SK-N-SH (cell line): ENCODE measurements around the gene CSNK1D. TPM values are rescaled to one million over a fixed set of nuclear protein-coding genes. Genes with fewer than 3 reads are reported as not detected.

Experiments
- CTCF ChIA-PET: fragments of 300-600, 350-600 bp; formaldehyde crosslinking; extraction: SDS; loops from one replicate; lab custom pipeline; 2021; lab: Yijun Ruan, JAX
- POLR2A ChIA-PET: fragments of 350-600 bp; sonication (Branson Sonifier 250); formaldehyde crosslinking; extraction: SDS; loops from one replicate; lab custom pipeline; 2020; ENCODE audit warnings: antibody characterized with exemption, inconsistent platforms; lab: Yijun Ruan, JAX
- DNase-seq: peaks from one replicate; pipeline ENCODE4 v3.0.0; 2012
- H2AFZ ChIP-seq: fragments of 200-600 bp; sonication (generic); 2 replicates; pipeline ENCODE4 v1.8.1; 2016; ENCODE audit warnings: antibody characterized with exemption, mild to moderate bottlenecking, low read depth
- H3F3A ChIP-seq: fragments of 200-600 bp; sonication (generic); replicated peaks from 2 replicates; pipeline ENCODE3; 2016; ENCODE audit warnings: antibody characterized with exemption, mild to moderate bottlenecking; ENCODE audit not compliant: insufficient read depth
- H3K27ac ChIP-seq, 2 experiments: fragments of 200-500 bp in 1 of 2; fragments of 200-600 bp in 1 of 2; sonication (Bioruptor generic) in 1 of 2; sonication (generic), shearing (Covaris generic) in 1 of 2; 2 replicates each; pipeline versions ENCODE4 v1.5.1 to v1.6.1; 2014 to 2016; ENCODE audit warnings: low read depth in 2 of 2, inconsistent platforms in 1 of 2, low read length in 1 of 2, mild to moderate bottlenecking in 1 of 2, mixed read lengths in 1 of 2
- H3K27me3 ChIP-seq: fragments of 200-600 bp; sonication (generic), shearing (Covaris generic); 2 replicates; pipeline ENCODE4 v1.6.1; 2016; ENCODE audit warnings: mixed run types; ENCODE audit not compliant: insufficient read depth
- H3K36me3 ChIP-seq, 2 experiments: fragments of 200-500 bp in 1 of 2; fragments of 200-600 bp in 1 of 2; sonication (Bioruptor generic) in 1 of 2; sonication (generic) in 1 of 2; replicated peaks in 1 of 2; 2 replicates each; pipeline versions ENCODE3 to v1.5.1; 2014 to 2016; ENCODE audit warnings: low read length in 1 of 2, mild to moderate bottlenecking in 1 of 2; ENCODE audit not compliant: insufficient read depth in 2 of 2, control insufficient read depth in 1 of 2
- H3K4me1 ChIP-seq, 2 experiments: fragments of 200-500 bp in 1 of 2; fragments of 200-600 bp in 1 of 2; sonication (Bioruptor generic) in 1 of 2; sonication (generic), shearing (Covaris generic) in 1 of 2; 2 replicates each; pipeline versions ENCODE4 v1.5.1 to v1.6.1; 2014 to 2016; ENCODE audit warnings: low read depth in 1 of 2, low read length in 1 of 2, mixed run types in 1 of 2; ENCODE audit not compliant: insufficient read depth in 2 of 2, control insufficient read depth in 1 of 2
- H3K4me2 ChIP-seq: fragments of 200-600 bp; sonication (generic), shearing (Covaris generic); 2 replicates; pipeline ENCODE4 v1.6.1; 2017; ENCODE audit warnings: mixed run types
- H3K4me3 ChIP-seq, 2 experiments: fragments of 200-500 bp in 1 of 2; fragments of 200-600 bp in 1 of 2; sonication (Bioruptor generic) in 1 of 2; sonication (generic), shearing (Covaris generic) in 1 of 2; 2 replicates each; pipeline versions ENCODE4 v1.5.1 to v1.8.1; 2014 to 2016; ENCODE audit warnings: low read depth in 2 of 2, inconsistent platforms in 1 of 2, low read length in 1 of 2, mild to moderate bottlenecking in 1 of 2, mixed read lengths in 1 of 2, moderate library complexity in 1 of 2
- H3K79me2 ChIP-seq: fragments of 200-600 bp; sonication (generic); 2 replicates; pipeline ENCODE4 v1.8.1; 2017; ENCODE audit warnings: mild to moderate bottlenecking; ENCODE audit not compliant: insufficient read depth
- H3K9ac ChIP-seq: fragments of 200-600 bp; sonication (generic); 2 replicates; pipeline ENCODE4 v1.6.1; 2017; ENCODE audit warnings: mixed run types
- H3K9me2 ChIP-seq: fragments of 200-600 bp; sonication (generic); 2 replicates; pipeline ENCODE4 v1.6.1; 2017; ENCODE audit warnings: mixed run types
- H3K9me3 ChIP-seq: fragments of 200-600 bp; sonication (generic); 2 replicates; pipeline ENCODE4 v1.6.1; 2017; ENCODE audit warnings: mixed run types, mild to moderate bottlenecking, moderate library complexity
- H4K20me1 ChIP-seq: fragments of 200-600 bp; sonication (generic); 2 replicates; pipeline ENCODE4 v1.6.1; 2017; ENCODE audit warnings: mild to moderate bottlenecking, mixed run types; ENCODE audit not compliant: insufficient read depth
- CHD2 ChIP-seq: fragments of 150-350 bp; IDR thresholded peaks from 2 replicates; pipeline ENCODE4 v1.6.1; 2018; ENCODE audit warnings: low read length; ENCODE audit not compliant: partially characterized antibody
- ELF1 ChIP-seq: IDR thresholded peaks from 2 replicates; pipeline ENCODE4 v1.4.0; 2012
- EP300 ChIP-seq, 2 experiments: IDR thresholded peaks; 2 replicates each; pipeline versions ENCODE4 v1.4.0 to v1.6.1; 2012; ENCODE audit warnings: borderline replicate concordance in 1 of 2, low read depth in 1 of 2, low read length in 1 of 2
- FOSL2 ChIP-seq: IDR thresholded peaks from 2 replicates; pipeline ENCODE4 v1.4.0; 2012; ENCODE audit warnings: low read depth, mild to moderate bottlenecking, moderate library complexity, borderline replicate concordance
- FOXJ3 ChIP-seq: sonication (generic); formaldehyde crosslinking; IDR thresholded peaks from 2 replicates; pipeline ENCODE4 v1.5.1; 2020; ENCODE audit warnings: mild to moderate bottlenecking, missing genetic modification reagents
- FOXM1 ChIP-seq: IDR thresholded peaks from 2 replicates; pipeline ENCODE4 v1.4.0; 2012; ENCODE audit warnings: low read depth, mild to moderate bottlenecking
- GABPA ChIP-seq: IDR thresholded peaks from 2 replicates; pipeline ENCODE4 v1.4.0; 2012; ENCODE audit warnings: low read depth, mild to moderate bottlenecking
- MEF2A ChIP-seq: IDR thresholded peaks from 2 replicates; pipeline ENCODE4 v1.4.0; 2012; ENCODE audit warnings: low read depth, borderline replicate concordance
- MXI1 ChIP-seq: IDR thresholded peaks from 2 replicates; pipeline ENCODE4 v1.6.1; 2012; ENCODE audit warnings: mild to moderate bottlenecking, low read depth, low read length, improper control_type of control experiment
- NFIC ChIP-seq: IDR thresholded peaks from 2 replicates; pipeline ENCODE4 v1.4.0; 2012; ENCODE audit warnings: borderline replicate concordance
- NRF1 ChIP-seq: IDR thresholded peaks from 2 replicates; pipeline ENCODE4 v1.6.1; 2012; ENCODE audit warnings: low read depth, mild to moderate bottlenecking, low read length
- POLR2AphosphoS5 ChIP-seq: IDR thresholded peaks from 2 replicates; pipeline ENCODE4 v1.6.1; 2012; ENCODE audit warnings: low read depth, low read length
- RCOR1 ChIP-seq: fragments of 150-350 bp; IDR thresholded peaks from 2 replicates; pipeline ENCODE4 v1.6.1; 2017; ENCODE audit warnings: antibody characterized with exemption, low read length
- RFX5 ChIP-seq: IDR thresholded peaks from 2 replicates; pipeline ENCODE4 v1.6.1; 2012; ENCODE audit warnings: mild to moderate bottlenecking, improper control_type of control experiment, low read length
- SMC3 ChIP-seq: IDR thresholded peaks from 2 replicates; pipeline ENCODE4 v1.6.1; 2012; ENCODE audit warnings: low read depth, low read length, improper control_type of control experiment
- TAF1 ChIP-seq: IDR thresholded peaks from 2 replicates; pipeline ENCODE4 v1.6.1; 2012; ENCODE audit warnings: low read depth, mild to moderate bottlenecking, low read length, moderate library complexity, borderline replicate concordance
- TEAD4 ChIP-seq: IDR thresholded peaks from 2 replicates; pipeline ENCODE4 v1.4.0; 2012; ENCODE audit warnings: mild to moderate bottlenecking, borderline replicate concordance; ENCODE audit not compliant: insufficient read depth
- YY1 ChIP-seq: IDR thresholded peaks from 2 replicates; pipeline ENCODE4 v1.4.0; 2012; ENCODE audit warnings: low read depth, mild to moderate bottlenecking
- WGBS: methylation state at CpG from one replicate; pipeline ENCODE4 v1.1.6; 2017; ENCODE audit warnings: low lambda C conversion rate; 5-methylcytosine and 5-hydroxymethylcytosine counted together
- polyA plus RNA-seq, 3 experiments: library from polyadenylated mRNA; depleted of rRNA; stranded (reverse); fragments of >200 nt; gene quantifications; 2 replicates each; pipeline ENCODE4 v1.2.3, GENCODE V29; 2012
- TF ChIP-seq, protein P1 (sequence below): IDR thresholded peaks from 2 replicates; pipeline ENCODE4 v1.4.0; 2012; ENCODE audit warnings: low read depth, borderline replicate concordance
- TF ChIP-seq, protein P2 (sequence below): fragments of 150-350 bp; IDR thresholded peaks from 2 replicates; pipeline ENCODE4 v1.6.1; 2017; ENCODE audit warnings: antibody characterized with exemption, low read length, low read depth, borderline replicate concordance
- TF ChIP-seq, protein P3 (sequence below): IDR thresholded peaks from 2 replicates; pipeline ENCODE4 v1.4.0; 2012; ENCODE audit warnings: low read depth, borderline replicate concordance
- TF ChIP-seq, protein P4 (sequence below): IDR thresholded peaks from 2 replicates; pipeline ENCODE4 v1.6.1; 2012; ENCODE audit warnings: mild to moderate bottlenecking, low read depth, low read length, moderate library complexity
- TF ChIP-seq, protein P5 (sequence below): fragments of 150-350 bp; IDR thresholded peaks from 2 replicates; pipeline ENCODE4 v1.6.1; 2016; ENCODE audit warnings: mild to moderate bottlenecking, low read depth, low read length

CSNK1D gene
- polyA plus RNA-seq, 1 of the 3 experiments (the other 2 are of a cell fraction), result 216 TPM

DNA sequence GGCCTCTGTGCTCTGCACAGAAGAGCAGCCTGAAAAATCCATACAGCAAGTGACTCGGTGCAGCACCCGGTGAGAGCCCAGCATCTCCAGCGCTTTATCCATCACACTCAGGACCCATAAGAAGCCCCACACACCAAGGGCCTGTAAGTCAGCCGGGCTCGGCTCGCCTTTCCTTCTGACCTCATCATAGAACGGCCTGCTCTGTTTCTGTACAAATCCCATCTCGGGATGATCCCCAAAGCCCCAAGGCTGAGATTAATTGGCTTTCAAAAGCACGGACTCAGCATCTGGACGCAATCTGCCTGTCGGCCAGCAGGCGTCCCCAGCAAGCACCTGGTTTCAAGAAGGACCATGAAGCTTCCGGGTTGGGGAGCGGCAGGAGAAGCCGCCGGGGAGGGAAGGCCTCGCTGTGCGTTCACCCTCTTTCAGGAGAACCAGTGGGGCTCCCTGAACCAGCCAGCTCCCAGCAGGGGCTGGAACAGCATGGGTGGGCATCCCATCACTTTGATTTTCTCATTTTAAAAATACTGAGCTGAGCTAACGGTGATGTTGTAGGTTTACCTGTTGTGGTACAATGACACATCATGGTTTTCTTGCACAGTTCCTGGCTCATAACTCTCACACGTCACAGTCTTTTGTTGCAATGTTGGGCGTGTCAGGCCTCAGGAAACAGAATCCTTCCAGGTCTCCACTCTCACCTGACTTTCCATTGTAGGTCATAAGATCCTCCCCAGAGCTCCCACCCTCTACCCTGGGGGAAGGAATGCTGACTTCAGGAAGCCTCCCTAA, 67.6 kb downstream of the CSNK1D start:
- Histone ChIP-seq H3K9me2 (no peaks in the 10 kb centered on the region), H3K4me3 (peak overlapping the region in 1 of 2 experiments; percentile 8; a peak in 1 of 4 replicates), H3K27me3 (no peaks in the 10 kb centered on the region), H3K9ac (peak overlapping the region; percentile 20; the same call in 1 of the 2 replicates), H3K36me3 (peaks cover 10 to 16% of the 10 kb centered on the region in 2 experiments), H3K4me1 (peaks cover 15 to 19% of the 10 kb centered on the region in 2 experiments; a peak in 3 of 4 replicates), H2AFZ (peak overlapping the region; percentile 73; the same call in 1 of the 2 replicates), H3K79me2 (peaks cover 30% of the 10 kb centered on the region), H3K9me3 (no peaks in the 10 kb centered on the region), H3K27ac (peak overlapping the region; percentile 64 to 70), H3F3A (peaks cover 24% of the 10 kb centered on the region), H3K4me2 (peak overlapping the region; percentile 54), H4K20me1 (0 out of 2 replicates have a peak, but pooled peaks cover 3% of the 10 kb centered on the region)
- peak; percentile 92 for DNase-seq
- WGBS, result 21% methylated on average over 21 of the region's 21 CpGs
- CTCF ChIA-PET, result interaction anchor here (0.6 to 4.0 kb wide), 52 partner anchors 9 to 540 kb away, joined by 3 to 37 read pairs (median 4); partner anchors contain the start of genes CCDC137, CD7, DCXR and FASN
- POLR2A ChIA-PET, result interaction anchor here (0.5 to 1.0 kb wide), 3 partner anchors 29 to 107 kb away, joined by 3 read pairs; no protein-coding TSS in a partner anchor
- TF ChIP-seq GABPA (no peak), YY1 (no peak), ELF1 (peak; percentile 95), TEAD4 (no peak), POLR2AphosphoS5 (peak; percentile 82), FOXM1 (no peak), MEF2A (no peak), RFX5 (no peak), FOSL2 (no peak; the same call in 1 of the 2 replicates), RCOR1 (peak; percentile 72), SMC3 (peak; percentile 51; the same call in 1 of the 2 replicates), EP300 (IDR thresholded peaks at IDR 0.05; ENCODE audit: borderline replicate concordance in 1 of 2, low read depth in 1 of 2, low read length in 1 of 2) (no peak), NFIC (no peak), MXI1 (peak; percentile 47; the same call in 1 of the 2 replicates), FOXJ3 (CRISPR knock-in tag) (no peak), CHD2 (peak; percentile 72), TAF1 (peak; percentile 50; the same call in 1 of the 2 replicates), NRF1 (no peak)
- TF ChIP-seq, protein P1, sequence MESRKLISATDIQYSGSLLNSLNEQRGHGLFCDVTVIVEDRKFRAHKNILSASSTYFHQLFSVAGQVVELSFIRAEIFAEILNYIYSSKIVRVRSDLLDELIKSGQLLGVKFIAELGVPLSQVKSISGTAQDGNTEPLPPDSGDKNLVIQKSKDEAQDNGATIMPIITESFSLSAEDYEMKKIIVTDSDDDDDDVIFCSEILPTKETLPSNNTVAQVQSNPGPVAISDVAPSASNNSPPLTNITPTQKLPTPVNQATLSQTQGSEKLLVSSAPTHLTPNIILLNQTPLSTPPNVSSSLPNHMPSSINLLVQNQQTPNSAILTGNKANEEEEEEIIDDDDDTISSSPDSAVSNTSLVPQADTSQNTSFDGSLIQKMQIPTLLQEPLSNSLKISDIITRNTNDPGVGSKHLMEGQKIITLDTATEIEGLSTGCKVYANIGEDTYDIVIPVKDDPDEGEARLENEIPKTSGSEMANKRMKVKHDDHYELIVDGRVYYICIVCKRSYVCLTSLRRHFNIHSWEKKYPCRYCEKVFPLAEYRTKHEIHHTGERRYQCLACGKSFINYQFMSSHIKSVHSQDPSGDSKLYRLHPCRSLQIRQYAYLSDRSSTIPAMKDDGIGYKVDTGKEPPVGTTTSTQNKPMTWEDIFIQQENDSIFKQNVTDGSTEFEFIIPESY, result no peak
- TF ChIP-seq, protein P2, sequence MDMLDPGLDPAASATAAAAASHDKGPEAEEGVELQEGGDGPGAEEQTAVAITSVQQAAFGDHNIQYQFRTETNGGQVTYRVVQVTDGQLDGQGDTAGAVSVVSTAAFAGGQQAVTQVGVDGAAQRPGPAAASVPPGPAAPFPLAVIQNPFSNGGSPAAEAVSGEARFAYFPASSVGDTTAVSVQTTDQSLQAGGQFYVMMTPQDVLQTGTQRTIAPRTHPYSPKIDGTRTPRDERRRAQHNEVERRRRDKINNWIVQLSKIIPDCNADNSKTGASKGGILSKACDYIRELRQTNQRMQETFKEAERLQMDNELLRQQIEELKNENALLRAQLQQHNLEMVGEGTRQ, result 0 out of 2 replicates have a peak, but pooled peaks have one; percentile 5
- TF ChIP-seq, protein P3, sequence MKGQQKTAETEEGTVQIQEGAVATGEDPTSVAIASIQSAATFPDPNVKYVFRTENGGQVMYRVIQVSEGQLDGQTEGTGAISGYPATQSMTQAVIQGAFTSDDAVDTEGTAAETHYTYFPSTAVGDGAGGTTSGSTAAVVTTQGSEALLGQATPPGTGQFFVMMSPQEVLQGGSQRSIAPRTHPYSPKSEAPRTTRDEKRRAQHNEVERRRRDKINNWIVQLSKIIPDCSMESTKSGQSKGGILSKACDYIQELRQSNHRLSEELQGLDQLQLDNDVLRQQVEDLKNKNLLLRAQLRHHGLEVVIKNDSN, result no peak
- TF ChIP-seq, protein P4, sequence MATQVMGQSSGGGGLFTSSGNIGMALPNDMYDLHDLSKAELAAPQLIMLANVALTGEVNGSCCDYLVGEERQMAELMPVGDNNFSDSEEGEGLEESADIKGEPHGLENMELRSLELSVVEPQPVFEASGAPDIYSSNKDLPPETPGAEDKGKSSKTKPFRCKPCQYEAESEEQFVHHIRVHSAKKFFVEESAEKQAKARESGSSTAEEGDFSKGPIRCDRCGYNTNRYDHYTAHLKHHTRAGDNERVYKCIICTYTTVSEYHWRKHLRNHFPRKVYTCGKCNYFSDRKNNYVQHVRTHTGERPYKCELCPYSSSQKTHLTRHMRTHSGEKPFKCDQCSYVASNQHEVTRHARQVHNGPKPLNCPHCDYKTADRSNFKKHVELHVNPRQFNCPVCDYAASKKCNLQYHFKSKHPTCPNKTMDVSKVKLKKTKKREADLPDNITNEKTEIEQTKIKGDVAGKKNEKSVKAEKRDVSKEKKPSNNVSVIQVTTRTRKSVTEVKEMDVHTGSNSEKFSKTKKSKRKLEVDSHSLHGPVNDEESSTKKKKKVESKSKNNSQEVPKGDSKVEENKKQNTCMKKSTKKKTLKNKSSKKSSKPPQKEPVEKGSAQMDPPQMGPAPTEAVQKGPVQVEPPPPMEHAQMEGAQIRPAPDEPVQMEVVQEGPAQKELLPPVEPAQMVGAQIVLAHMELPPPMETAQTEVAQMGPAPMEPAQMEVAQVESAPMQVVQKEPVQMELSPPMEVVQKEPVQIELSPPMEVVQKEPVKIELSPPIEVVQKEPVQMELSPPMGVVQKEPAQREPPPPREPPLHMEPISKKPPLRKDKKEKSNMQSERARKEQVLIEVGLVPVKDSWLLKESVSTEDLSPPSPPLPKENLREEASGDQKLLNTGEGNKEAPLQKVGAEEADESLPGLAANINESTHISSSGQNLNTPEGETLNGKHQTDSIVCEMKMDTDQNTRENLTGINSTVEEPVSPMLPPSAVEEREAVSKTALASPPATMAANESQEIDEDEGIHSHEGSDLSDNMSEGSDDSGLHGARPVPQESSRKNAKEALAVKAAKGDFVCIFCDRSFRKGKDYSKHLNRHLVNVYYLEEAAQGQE, result 0 out of 2 replicates have a peak, but pooled peaks have one; percentile 54
- TF ChIP-seq, protein P5, sequence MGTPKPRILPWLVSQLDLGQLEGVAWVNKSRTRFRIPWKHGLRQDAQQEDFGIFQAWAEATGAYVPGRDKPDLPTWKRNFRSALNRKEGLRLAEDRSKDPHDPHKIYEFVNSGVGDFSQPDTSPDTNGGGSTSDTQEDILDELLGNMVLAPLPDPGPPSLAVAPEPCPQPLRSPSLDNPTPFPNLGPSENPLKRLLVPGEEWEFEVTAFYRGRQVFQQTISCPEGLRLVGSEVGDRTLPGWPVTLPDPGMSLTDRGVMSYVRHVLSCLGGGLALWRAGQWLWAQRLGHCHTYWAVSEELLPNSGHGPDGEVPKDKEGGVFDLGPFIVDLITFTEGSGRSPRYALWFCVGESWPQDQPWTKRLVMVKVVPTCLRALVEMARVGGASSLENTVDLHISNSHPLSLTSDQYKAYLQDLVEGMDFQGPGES, result no peak
